H9 (cell line): ENCODE measurements around the gene ABCA10. TPM values are rescaled to one million over a fixed set of nuclear protein-coding genes. Genes with fewer than 3 reads are reported as not detected.

ENCODE experiments used
- DNase-seq: peaks from one replicate; pipeline ENCODE4 v3.0.0-alpha.2; 2017
- H2AFZ ChIP-seq: one replicate; pipeline ENCODE4 v1.6.1; 2013; ENCODE audit warnings: mild to moderate bottlenecking, low read length, control low read depth, moderate library complexity
- H2AK5ac ChIP-seq: 2 replicates; pipeline ENCODE4 v1.6.1; 2013; ENCODE audit warnings: low read length, control low read depth, mixed read lengths; ENCODE audit not compliant: insufficient read length
- H2BK120ac ChIP-seq: one replicate; pipeline ENCODE4 v1.6.1; 2013; ENCODE audit warnings: low read depth, mild to moderate bottlenecking, low read length, control low read depth, inconsistent platforms; ENCODE audit not compliant: poor library complexity, severe bottlenecking
- H2BK12ac ChIP-seq: 2 replicates; pipeline ENCODE4 v1.6.1; 2013; ENCODE audit warnings: low read length, control low read depth, mixed read lengths, low read depth; ENCODE audit not compliant: insufficient read length
- H2BK15ac ChIP-seq: 2 replicates; pipeline ENCODE4 v1.6.1; 2013; ENCODE audit warnings: low read depth, low read length, control low read depth
- H2BK20ac ChIP-seq: one replicate; pipeline ENCODE4 v1.6.1; 2013; ENCODE audit warnings: low read depth, mild to moderate bottlenecking, low read length, control low read depth, inconsistent platforms; ENCODE audit not compliant: poor library complexity, severe bottlenecking
- H2BK5ac ChIP-seq: 2 replicates; pipeline ENCODE4 v1.6.1; 2013; ENCODE audit warnings: low read length, control low read depth, mixed read lengths; ENCODE audit not compliant: insufficient read length
- H3K14ac ChIP-seq: 2 replicates; pipeline ENCODE4 v1.6.1; 2013; ENCODE audit warnings: low read length, control low read depth; ENCODE audit not compliant: insufficient read depth
- H3K18ac ChIP-seq: 2 replicates; pipeline ENCODE4 v1.6.1; 2013; ENCODE audit warnings: low read depth, mild to moderate bottlenecking, mixed read lengths, low read length, control low read depth; ENCODE audit not compliant: insufficient read length
- H3K23ac ChIP-seq: 2 replicates; pipeline ENCODE4 v1.6.1; 2013; ENCODE audit warnings: low read length, control low read depth, mixed read lengths, low read depth; ENCODE audit not compliant: insufficient read length
- H3K23me2 ChIP-seq: 2 replicates; pipeline ENCODE4 v1.6.1; 2013; ENCODE audit warnings: low read depth, mild to moderate bottlenecking, mixed read lengths, low read length, control low read depth; ENCODE audit not compliant: insufficient read length, poor library complexity, severe bottlenecking
- H3K27ac ChIP-seq: 2 replicates; pipeline ENCODE4 v1.5.1; 2013; ENCODE audit warnings: low read length, control low read depth, mixed read lengths, low read depth; ENCODE audit not compliant: insufficient read length
- H3K27me3 ChIP-seq: 2 replicates; pipeline ENCODE4 v1.6.1; 2013; ENCODE audit warnings: low read length, control low read depth, inconsistent platforms; ENCODE audit not compliant: insufficient read depth
- H3K4ac ChIP-seq: 2 replicates; pipeline ENCODE4 v1.6.1; 2013; ENCODE audit warnings: low read depth, mild to moderate bottlenecking, control low read depth, inconsistent platforms, low read length, moderate library complexity
- H3K4me1 ChIP-seq: 2 replicates; pipeline ENCODE4 v1.6.1; 2013; ENCODE audit warnings: low read length, control low read depth, inconsistent platforms; ENCODE audit not compliant: insufficient read depth
- H3K4me2 ChIP-seq: 2 replicates; pipeline ENCODE4 v1.6.1; 2013; ENCODE audit warnings: low read length, control low read depth, mixed read lengths; ENCODE audit not compliant: insufficient read length, insufficient read depth
- H3K56ac ChIP-seq: 2 replicates; pipeline ENCODE4 v1.6.1; 2013; ENCODE audit warnings: low read depth, mild to moderate bottlenecking, mixed read lengths, low read length, control low read depth; ENCODE audit not compliant: insufficient read length
- H3K79me1 ChIP-seq: 2 replicates; pipeline ENCODE4 v1.6.1; 2013; ENCODE audit warnings: low read depth, mild to moderate bottlenecking, moderate library complexity, low read length, control low read depth, inconsistent platforms; ENCODE audit not compliant: insufficient read depth, poor library complexity, severe bottlenecking
- H3K79me2 ChIP-seq: 2 replicates; pipeline ENCODE4 v1.6.1; 2013; ENCODE audit warnings: low read length, control low read depth, inconsistent platforms; ENCODE audit not compliant: insufficient read depth
- H3K9ac ChIP-seq: 2 replicates; pipeline ENCODE4 v1.6.1; 2013; ENCODE audit warnings: low read length, control low read depth, mixed read lengths; ENCODE audit not compliant: insufficient read length; ENCODE audit errors: extremely low read depth
- H3K9me3 ChIP-seq: one replicate; pipeline ENCODE4 v1.6.1; 2013; ENCODE audit warnings: low read depth, low read length, inconsistent platforms; ENCODE audit not compliant: control insufficient read depth
- H3T11ph ChIP-seq: one replicate; pipeline ENCODE4 v1.6.1; 2013; ENCODE audit warnings: mild to moderate bottlenecking, low read length, control low read depth, inconsistent platforms
- H4K20me1 ChIP-seq: one replicate; pipeline ENCODE4 v1.6.1; 2013; ENCODE audit not compliant: control insufficient read depth, insufficient read length, insufficient read depth
- H4K5ac ChIP-seq: 2 replicates; pipeline ENCODE4 v1.6.1; 2013; ENCODE audit warnings: low read depth, mild to moderate bottlenecking, mixed read lengths, low read length, control low read depth; ENCODE audit not compliant: insufficient read length
- H4K8ac ChIP-seq: replicated peaks from 2 replicates; pipeline ENCODE4 v1.6.1; 2013; ENCODE audit warnings: low read length, control low read depth, mixed read lengths, low read depth; ENCODE audit not compliant: insufficient read length
- H4K91ac ChIP-seq: 2 replicates; pipeline ENCODE4 v1.6.1; 2013; ENCODE audit warnings: low read depth, mild to moderate bottlenecking, moderate library complexity, mixed read lengths, low read length, control low read depth; ENCODE audit not compliant: insufficient read length
- H3K27ac Mint-ChIP-seq, 3 experiments: 2 replicates in 2 of 3; 3 replicates in 1 of 3; pipeline ENCODE4 v1.8.0; 2020 to 2021; ENCODE audit warnings: mixed read lengths in 3 of 3, mild to moderate bottlenecking in 1 of 3, moderate library complexity in 1 of 3
- H3K27me3 Mint-ChIP-seq: 2 replicates; pipeline ENCODE4 v1.8.0; 2021; ENCODE audit warnings: low read depth, mild to moderate bottlenecking, moderate library complexity, mixed read lengths
- H3K36me3 Mint-ChIP-seq, 3 experiments: 2 replicates in 2 of 3; 3 replicates in 1 of 3; pipeline ENCODE4 v1.8.0; 2020 to 2021; ENCODE audit warnings: low read depth in 3 of 3, mixed read lengths in 3 of 3; ENCODE audit not compliant: insufficient read depth in 1 of 3
- H3K4me1 Mint-ChIP-seq, 2 experiments: 2 replicates each; pipeline ENCODE4 v1.8.0; 2020; ENCODE audit warnings: mixed read lengths in 2 of 2
- H3K4me3 Mint-ChIP-seq, 2 experiments: 2 replicates in 1 of 2; 3 replicates in 1 of 2; pipeline ENCODE4 v1.8.0; 2020 to 2021; ENCODE audit warnings: mild to moderate bottlenecking in 2 of 2, mixed read lengths in 2 of 2, moderate library complexity in 1 of 2
- H3K9me3 Mint-ChIP-seq, 2 experiments: 2 replicates in 1 of 2; 3 replicates in 1 of 2; pipeline ENCODE4 v1.8.0; 2020; ENCODE audit warnings: mild to moderate bottlenecking in 2 of 2, mixed read lengths in 2 of 2, moderate library complexity in 1 of 2
- WGBS: extraction: QIAGEN DNeasy Blood & Tissue Kit; methylation state at CpG from one replicate; pipeline ENCODE4 v1.1.7; 2013; ENCODE audit warnings: missing lambda C conversion rate, low lambda C conversion rate, mixed read lengths; ENCODE audit not compliant: insufficient read length; ENCODE audit errors: extremely low coverage; 5-methylcytosine and 5-hydroxymethylcytosine counted together
- total RNA-seq: library from RNA; stranded (reverse); gene quantifications from 2 replicates; pipeline ENCODE4 v1.2.1, GENCODE V29; 2021
- TF ChIP-seq, protein P1 (sequence below): fragments of 200-600 bp; sonication (generic); conservative IDR thresholded peaks from 3 replicates; pipeline ENCODE4 v1.8.0; 2021; ENCODE audit warnings: antibody characterized with exemption, mild to moderate bottlenecking

Gene ABCA10
- total RNA-seq, 1 experiment from 2014 or later = not detected

DNA sequence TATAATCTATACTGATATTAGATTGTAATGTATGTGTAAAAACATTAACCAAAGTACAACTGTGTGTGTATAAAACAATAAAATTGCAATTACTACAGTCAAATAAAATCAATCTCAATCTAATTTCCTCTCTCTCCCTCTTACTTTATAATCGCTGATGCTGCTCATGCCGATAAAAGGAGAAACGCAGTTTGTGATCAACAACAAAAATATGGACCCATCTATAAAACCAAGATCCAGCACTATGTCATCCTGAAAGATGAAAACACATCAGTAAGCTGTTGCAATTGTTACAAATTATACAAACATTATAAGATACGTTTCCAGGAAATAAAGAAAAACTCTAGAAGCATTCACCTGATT, 53.4 kb downstream of the ABCA10 start:
- Histone ChIP-seq H2AK5ac (no peak overlapping the region), H4K5ac (no peak overlapping the region), H2BK5ac (no peak overlapping the region), H3K79me1 (no peaks in the 10 kb centered on the region), H4K20me1 (no peaks in the 10 kb centered on the region), H3K18ac (no peak overlapping the region), H4K8ac (no peak overlapping the region), H2BK20ac (no peak overlapping the region), H2BK12ac (no peak overlapping the region), H3K9me3 (no peaks in the 10 kb centered on the region), H3K79me2 (no peaks in the 10 kb centered on the region), H3K9ac (no peak overlapping the region), H4K91ac (no peak overlapping the region), H2AFZ (no peak overlapping the region), H3K56ac (no peak overlapping the region), H3K4me1 (no peaks in the 10 kb centered on the region), H3T11ph (no peak overlapping the region), H3K27ac (no peak overlapping the region), H3K4me2 (no peak overlapping the region), H3K4ac (no peak overlapping the region), H3K23ac (no peak overlapping the region), H3K27me3 (no peaks in the 10 kb centered on the region), H2BK15ac (no peak overlapping the region), H3K14ac (no peak overlapping the region), H2BK120ac (no peak overlapping the region), H3K23me2 (no peaks in the 10 kb centered on the region)
- Mint-ChIP-seq H3K27me3 (no peaks in the 10 kb centered on the region), H3K27ac (no peak overlapping the region), H3K36me3 (no peaks in the 10 kb centered on the region), H3K9me3 (no peaks in the 10 kb centered on the region), H3K4me1 (no peaks in the 10 kb centered on the region), H3K4me3 (no peak overlapping the region)
- DNase-seq = no peak
- WGBS = no CpG with 5 or more reads among the region's 4 CpGs
- TF ChIP-seq, protein P1, sequence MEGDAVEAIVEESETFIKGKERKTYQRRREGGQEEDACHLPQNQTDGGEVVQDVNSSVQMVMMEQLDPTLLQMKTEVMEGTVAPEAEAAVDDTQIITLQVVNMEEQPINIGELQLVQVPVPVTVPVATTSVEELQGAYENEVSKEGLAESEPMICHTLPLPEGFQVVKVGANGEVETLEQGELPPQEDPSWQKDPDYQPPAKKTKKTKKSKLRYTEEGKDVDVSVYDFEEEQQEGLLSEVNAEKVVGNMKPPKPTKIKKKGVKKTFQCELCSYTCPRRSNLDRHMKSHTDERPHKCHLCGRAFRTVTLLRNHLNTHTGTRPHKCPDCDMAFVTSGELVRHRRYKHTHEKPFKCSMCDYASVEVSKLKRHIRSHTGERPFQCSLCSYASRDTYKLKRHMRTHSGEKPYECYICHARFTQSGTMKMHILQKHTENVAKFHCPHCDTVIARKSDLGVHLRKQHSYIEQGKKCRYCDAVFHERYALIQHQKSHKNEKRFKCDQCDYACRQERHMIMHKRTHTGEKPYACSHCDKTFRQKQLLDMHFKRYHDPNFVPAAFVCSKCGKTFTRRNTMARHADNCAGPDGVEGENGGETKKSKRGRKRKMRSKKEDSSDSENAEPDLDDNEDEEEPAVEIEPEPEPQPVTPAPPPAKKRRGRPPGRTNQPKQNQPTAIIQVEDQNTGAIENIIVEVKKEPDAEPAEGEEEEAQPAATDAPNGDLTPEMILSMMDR = no peak
